HEK293 (cell line): ENCODE measurements around the gene HDAC1.

Source experiments
- FEZF1 ChIP-seq: fragments of 450-650 bp; formaldehyde crosslinking; IDR thresholded peaks from 2 replicates; pipeline ENCODE4 v1.5.1; 2016; ENCODE audit warnings: missing biosample characterization, missing genetic modification characterization
- GLIS2 ChIP-seq: fragments of 450-650 bp; formaldehyde crosslinking; IDR thresholded peaks from 2 replicates; pipeline ENCODE4 v1.5.1; 2016; ENCODE audit warnings: missing biosample characterization, missing genetic modification characterization
- KLF9 ChIP-seq: fragments of 450-650 bp; formaldehyde crosslinking; IDR thresholded peaks from 2 replicates; pipeline ENCODE4 v1.5.1; 2016; ENCODE audit warnings: missing biosample characterization, missing genetic modification characterization, low read depth
- ZBTB1 ChIP-seq: fragments of 450-650 bp; formaldehyde crosslinking; IDR thresholded peaks from 2 replicates; pipeline ENCODE4 v1.5.1; 2016; ENCODE audit warnings: missing biosample characterization, missing genetic modification characterization
- ZBTB10 ChIP-seq: fragments of 450-650 bp; formaldehyde crosslinking; IDR thresholded peaks from 2 replicates; pipeline ENCODE4 v1.5.1; 2016; ENCODE audit warnings: missing biosample characterization, missing genetic modification characterization
- ZFP69B ChIP-seq: fragments of 450-650 bp; formaldehyde crosslinking; IDR thresholded peaks from 2 replicates; pipeline ENCODE4 v1.5.1; 2016; ENCODE audit warnings: missing biosample characterization, missing genetic modification characterization
- ZNF148 ChIP-seq: fragments of 450-650 bp; formaldehyde crosslinking; IDR thresholded peaks from 2 replicates; pipeline ENCODE4 v1.5.0; 2017; ENCODE audit warnings: missing biosample characterization, missing genetic modification characterization, borderline replicate concordance
- ZNF202 ChIP-seq: fragments of 450-650 bp; formaldehyde crosslinking; IDR thresholded peaks from 2 replicates; pipeline ENCODE4 v1.5.1; 2016; ENCODE audit warnings: missing biosample characterization, missing genetic modification characterization, borderline replicate concordance
- ZNF239 ChIP-seq: fragments of 450-650 bp; formaldehyde crosslinking; IDR thresholded peaks from 2 replicates; pipeline ENCODE4 v1.5.1; 2016; ENCODE audit warnings: missing biosample characterization, missing genetic modification characterization
- ZNF280D ChIP-seq: fragments of 450-650 bp; formaldehyde crosslinking; IDR thresholded peaks from 2 replicates; pipeline ENCODE4 v1.5.1; 2016; ENCODE audit warnings: missing biosample characterization, missing genetic modification characterization
- ZNF292 ChIP-seq: fragments of 450-650 bp; formaldehyde crosslinking; IDR thresholded peaks from 2 replicates; pipeline ENCODE4 v1.5.1; 2016; ENCODE audit warnings: low read depth, missing biosample characterization, missing genetic modification characterization, borderline replicate concordance
- ZNF302 ChIP-seq: fragments of 450-650 bp; formaldehyde crosslinking; IDR thresholded peaks from 2 replicates; pipeline ENCODE4 v1.5.1; 2016; ENCODE audit warnings: missing biosample characterization, missing genetic modification characterization, low read depth
- ZNF426 ChIP-seq: fragments of 450-650 bp; formaldehyde crosslinking; IDR thresholded peaks from 2 replicates; pipeline ENCODE4 v1.5.1; 2017; ENCODE audit warnings: missing biosample characterization, missing genetic modification characterization, mild to moderate bottlenecking, inconsistent platforms, moderate library complexity
- ZNF48 ChIP-seq: fragments of 450-650 bp; formaldehyde crosslinking; IDR thresholded peaks from 2 replicates; pipeline ENCODE4 v1.5.1; 2016; ENCODE audit warnings: missing biosample characterization, missing genetic modification characterization
- ZNF514 ChIP-seq: fragments of 450-650 bp; formaldehyde crosslinking; IDR thresholded peaks from 2 replicates; pipeline ENCODE4 v1.5.1; 2016; ENCODE audit warnings: missing biosample characterization, missing genetic modification characterization
- ZNF544 ChIP-seq: fragments of 450-650 bp; formaldehyde crosslinking; IDR thresholded peaks from 2 replicates; pipeline ENCODE4 v1.5.0; 2017; ENCODE audit warnings: missing biosample characterization, missing genetic modification characterization
- ZNF555 ChIP-seq: fragments of 450-650 bp; formaldehyde crosslinking; conservative IDR thresholded peaks from 2 replicates; pipeline ENCODE4 v1.5.1; 2017; ENCODE audit warnings: missing biosample characterization, mild to moderate bottlenecking, missing genetic modification characterization, inconsistent platforms
- ZNF560 ChIP-seq: fragments of 450-650 bp; formaldehyde crosslinking; IDR thresholded peaks from 2 replicates; pipeline ENCODE4 v1.5.1; 2017; ENCODE audit warnings: missing biosample characterization, missing genetic modification characterization, borderline replicate concordance
- ZNF596 ChIP-seq: fragments of 450-650 bp; IDR thresholded peaks from 2 replicates; pipeline ENCODE4 v1.5.0; 2018; ENCODE audit warnings: missing biosample characterization, mild to moderate bottlenecking, missing genetic modification characterization, moderate library complexity
- ZNF629 ChIP-seq: fragments of 450-650 bp; formaldehyde crosslinking; IDR thresholded peaks from 2 replicates; pipeline ENCODE4 v1.5.1; 2017; ENCODE audit warnings: missing biosample characterization, missing genetic modification characterization
- ZNF692 ChIP-seq: fragments of 450-650 bp; formaldehyde crosslinking; IDR thresholded peaks from 2 replicates; pipeline ENCODE4 v1.5.1; 2016; ENCODE audit warnings: missing biosample characterization, missing genetic modification characterization
- ZNF704 ChIP-seq: fragments of 450-650 bp; formaldehyde crosslinking; IDR thresholded peaks from 2 replicates; pipeline ENCODE4 v1.5.1; 2016; ENCODE audit warnings: missing biosample characterization, missing genetic modification characterization
- ZSCAN18 ChIP-seq: fragments of 450-650 bp; formaldehyde crosslinking; IDR thresholded peaks from 2 replicates; pipeline ENCODE4 v1.5.1; 2016; ENCODE audit warnings: missing biosample characterization, missing genetic modification characterization
- ZSCAN23 ChIP-seq: fragments of 450-650 bp; formaldehyde crosslinking; IDR thresholded peaks from 2 replicates; pipeline ENCODE4 v1.5.1; 2016; ENCODE audit warnings: missing biosample characterization, missing genetic modification characterization
- ZSCAN30 ChIP-seq: fragments of 450-650 bp; IDR thresholded peaks from 2 replicates; pipeline ENCODE4 v1.5.1; 2018; ENCODE audit warnings: missing biosample characterization, mild to moderate bottlenecking, missing genetic modification characterization, moderate library complexity

Gene HDAC1

GRCh38 chr1:32247983-32248889 is 43.6 kb upstream of the HDAC1 start (continued):
- TF ChIP-seq ZNF48 (tag by site-specific recombination) (no peak), ZNF514 (no peak), ZNF692 (tag by site-specific recombination) (peak; percentile 67), ZNF280D (tag by site-specific recombination) (0 out of 2 replicates have a peak, but pooled peaks have one; percentile 13), ZNF629 (tag by site-specific recombination) (0 out of 2 replicates have a peak, but pooled peaks have one; percentile 39), ZNF544 (no peak), ZNF426 (no peak), ZFP69B (tag by site-specific recombination) (peak; percentile 74; the same call in 1 of the 2 replicates), ZNF302 (tag by site-specific recombination) (no peak), ZNF560 (tag by site-specific recombination) (no peak), ZBTB1 (tag by site-specific recombination) (no peak), ZNF704 (tag by site-specific recombination) (no peak), GLIS2 (tag by site-specific recombination) (no peak), ZNF292 (tag by site-specific recombination) (no peak), ZNF596 (tag by site-specific recombination) (no peak), ZBTB10 (tag by site-specific recombination) (no peak; the same call in 1 of the 2 replicates), ZNF239 (tag by site-specific recombination) (no peak), ZSCAN30 (tag by site-specific recombination) (peak; percentile 94), ZNF555 (tag by site-specific recombination) (no peak), ZSCAN23 (tag by site-specific recombination) (no peak), FEZF1 (no peak), ZSCAN18 (no peak), ZNF202 (tag by site-specific recombination) (no peak), ZNF148 (tag by site-specific recombination) (no peak), KLF9 (no peak)
